Measurements from ENCODE around the gene TRIM41.

DNA sequence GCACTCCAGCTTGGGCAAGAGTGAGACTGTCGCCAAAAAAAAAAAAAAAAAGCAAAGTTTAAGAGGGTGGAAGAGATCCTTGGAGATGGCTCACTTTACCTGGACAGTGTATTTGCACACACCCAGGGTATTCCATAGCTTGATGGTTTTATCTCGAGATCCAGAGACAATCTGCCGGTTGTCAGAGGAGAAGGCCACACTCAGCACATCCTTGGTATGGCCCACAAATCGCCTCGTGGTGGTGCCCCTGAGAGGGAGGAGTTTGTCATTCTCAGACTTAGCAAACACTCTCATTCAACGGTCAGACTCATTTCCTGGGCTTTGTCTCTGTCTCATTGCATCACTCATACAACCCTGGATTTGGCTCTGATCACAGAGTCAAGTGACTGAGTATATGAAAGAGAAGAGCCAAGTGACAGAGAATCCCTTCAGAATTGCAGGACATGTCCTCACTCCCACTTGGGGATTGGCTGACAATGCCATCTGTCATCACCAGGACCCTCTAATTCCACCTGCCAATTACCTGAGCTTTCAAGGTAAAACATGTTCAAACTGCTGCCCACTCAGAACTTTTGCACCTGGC, 18.4 kb downstream of the TRIM41 start:
- TF ChIP-seq, protein P1, sequence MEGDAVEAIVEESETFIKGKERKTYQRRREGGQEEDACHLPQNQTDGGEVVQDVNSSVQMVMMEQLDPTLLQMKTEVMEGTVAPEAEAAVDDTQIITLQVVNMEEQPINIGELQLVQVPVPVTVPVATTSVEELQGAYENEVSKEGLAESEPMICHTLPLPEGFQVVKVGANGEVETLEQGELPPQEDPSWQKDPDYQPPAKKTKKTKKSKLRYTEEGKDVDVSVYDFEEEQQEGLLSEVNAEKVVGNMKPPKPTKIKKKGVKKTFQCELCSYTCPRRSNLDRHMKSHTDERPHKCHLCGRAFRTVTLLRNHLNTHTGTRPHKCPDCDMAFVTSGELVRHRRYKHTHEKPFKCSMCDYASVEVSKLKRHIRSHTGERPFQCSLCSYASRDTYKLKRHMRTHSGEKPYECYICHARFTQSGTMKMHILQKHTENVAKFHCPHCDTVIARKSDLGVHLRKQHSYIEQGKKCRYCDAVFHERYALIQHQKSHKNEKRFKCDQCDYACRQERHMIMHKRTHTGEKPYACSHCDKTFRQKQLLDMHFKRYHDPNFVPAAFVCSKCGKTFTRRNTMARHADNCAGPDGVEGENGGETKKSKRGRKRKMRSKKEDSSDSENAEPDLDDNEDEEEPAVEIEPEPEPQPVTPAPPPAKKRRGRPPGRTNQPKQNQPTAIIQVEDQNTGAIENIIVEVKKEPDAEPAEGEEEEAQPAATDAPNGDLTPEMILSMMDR (IDR thresholded peaks at IDR 0.05; ENCODE audit: poor library complexity), result no peak
- TF ChIP-seq EZH2 (IDR thresholded peaks at IDR 0.05; ENCODE audit: borderline replicate concordance) (no peak), EZH2phosphoT487 (IDR thresholded peaks at IDR 0.05; ENCODE audit: low read depth, severe bottlenecking, unreplicated experiment) (no peak)
